Fibroblast of lung (primary cell): Measurements from ENCODE around the gene SLC4A2.

ENCODE experiments used
- EZH2 ChIP-seq: IDR thresholded peaks from 2 replicates; pipeline ENCODE4 v1.5.1; 2012; ENCODE audit warnings: low read length, control low read depth, mild to moderate bottlenecking; ENCODE audit errors: missing control alignments
- TF ChIP-seq, protein P1 (sequence below), 2 donors: IDR thresholded peaks in 1 of 2; conservative IDR thresholded peaks in 1 of 2; 1 replicate in 1 of 2; 2 replicates in 1 of 2; pipeline ENCODE4 v1.5.1; 2011 to 2012; ENCODE audit warnings: low read length in 2 of 2, control low read depth in 1 of 2, inconsistent platforms in 1 of 2, low read depth in 1 of 2, mild to moderate bottlenecking in 1 of 2

DNA sequence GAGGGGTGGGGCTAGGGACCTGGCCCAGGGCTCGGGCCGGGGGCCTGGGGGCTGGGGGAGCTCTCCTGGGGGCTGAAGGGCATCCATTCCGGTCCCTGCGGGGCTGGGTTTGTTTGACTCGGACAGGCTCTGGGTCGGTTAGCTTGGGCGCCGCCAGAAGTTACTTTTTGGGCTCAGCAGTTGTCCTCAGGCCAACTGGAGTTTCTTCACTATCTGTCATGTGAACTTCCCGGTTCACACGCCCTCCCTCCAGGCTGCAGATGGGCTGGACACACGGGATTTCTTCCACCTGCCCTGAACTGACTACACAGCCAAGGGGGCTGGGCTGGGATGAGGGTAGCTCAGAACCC lies 3.8 kb downstream of the SLC4A2 start:
- TF ChIP-seq, protein P1, sequence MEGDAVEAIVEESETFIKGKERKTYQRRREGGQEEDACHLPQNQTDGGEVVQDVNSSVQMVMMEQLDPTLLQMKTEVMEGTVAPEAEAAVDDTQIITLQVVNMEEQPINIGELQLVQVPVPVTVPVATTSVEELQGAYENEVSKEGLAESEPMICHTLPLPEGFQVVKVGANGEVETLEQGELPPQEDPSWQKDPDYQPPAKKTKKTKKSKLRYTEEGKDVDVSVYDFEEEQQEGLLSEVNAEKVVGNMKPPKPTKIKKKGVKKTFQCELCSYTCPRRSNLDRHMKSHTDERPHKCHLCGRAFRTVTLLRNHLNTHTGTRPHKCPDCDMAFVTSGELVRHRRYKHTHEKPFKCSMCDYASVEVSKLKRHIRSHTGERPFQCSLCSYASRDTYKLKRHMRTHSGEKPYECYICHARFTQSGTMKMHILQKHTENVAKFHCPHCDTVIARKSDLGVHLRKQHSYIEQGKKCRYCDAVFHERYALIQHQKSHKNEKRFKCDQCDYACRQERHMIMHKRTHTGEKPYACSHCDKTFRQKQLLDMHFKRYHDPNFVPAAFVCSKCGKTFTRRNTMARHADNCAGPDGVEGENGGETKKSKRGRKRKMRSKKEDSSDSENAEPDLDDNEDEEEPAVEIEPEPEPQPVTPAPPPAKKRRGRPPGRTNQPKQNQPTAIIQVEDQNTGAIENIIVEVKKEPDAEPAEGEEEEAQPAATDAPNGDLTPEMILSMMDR (conservative IDR thresholded peaks at IDR 0.05 in 1 of 2, IDR thresholded peaks at IDR 0.05 in 1 of 2; ENCODE audit: low read depth in 1 of 2, low read length in 2 of 2), result no peak
- no peak for TF ChIP-seq EZH2
